NCI-H748 (cell line): Measurements from ENCODE around the gene KLHL1.

Source experiments
- DNase-seq: peaks from one replicate; lab custom pipeline; 2025; ENCODE audit not compliant: unreplicated experiment; lab: John Stamatoyannopoulos, UW

The KLHL1 gene

GRCh38 chr13:69879936-69880335, 228.3 kb downstream of the KLHL1 start:
- DNase-seq, result no peak

- no peak for DNase-seq
Measured at GRCh38 chr13:69872321-69873047, 235.8 kb downstream of the KLHL1 start.

GRCh38 chr13:69866555-69866954, 241.7 kb downstream of the KLHL1 start:
- DNase-seq, result no peak

- DNase-seq, result peak; percentile 75
Measured at GRCh38 chr13:69857183-69857821, 250.9 kb downstream of the KLHL1 start.

GRCh38 chr13:69856331-69856730, 251.9 kb downstream of the KLHL1 start:
- no peak for DNase-seq

GRCh38 chr13:69828527-69828926, 279.7 kb downstream of the KLHL1 start:
- no peak for DNase-seq

- no peak for DNase-seq
Measured at GRCh38 chr13:69820180-69820579, 288.1 kb downstream of the KLHL1 start.

- no peak for DNase-seq
Measured at GRCh38 chr13:69817333-69817869, 290.9 kb downstream of the KLHL1 start.

- no peak for DNase-seq
Measured at GRCh38 chr13:69809152-69809551, 299.1 kb downstream of the KLHL1 start.

GRCh38 chr13:69796256-69796655, 312.0 kb downstream of the KLHL1 start:
- peak; percentile 2 for DNase-seq

GRCh38 chr13:69793783-69794453, 314.3 kb downstream of the KLHL1 start:
- DNase-seq, result no peak

- no peak for DNase-seq
Measured at GRCh38 chr13:69776937-69777336, 331.3 kb downstream of the KLHL1 start.

GRCh38 chr13:69769608-69770007, 338.6 kb downstream of the KLHL1 start:
- peak; percentile 7 for DNase-seq

- DNase-seq, result no peak
Measured at GRCh38 chr13:69761581-69761980, 346.7 kb downstream of the KLHL1 start.

- DNase-seq, result no peak
Measured at GRCh38 chr13:69755101-69755500, 353.2 kb downstream of the KLHL1 start.

- DNase-seq, result no peak
Measured at GRCh38 chr13:69751259-69751658, 357.0 kb downstream of the KLHL1 start.

- DNase-seq, result no peak
Measured at GRCh38 chr13:69737129-69737935, 370.9 kb downstream of the KLHL1 start.

GRCh38 chr13:69721631-69722030, 386.6 kb downstream of the KLHL1 start:
- no peak for DNase-seq

- DNase-seq, result no peak
Measured at GRCh38 chr13:69720278-69720983, 387.8 kb downstream of the KLHL1 start.

GRCh38 chr13:69706807-69707206, 401.4 kb downstream of the KLHL1 start:
- no peak for DNase-seq
